ENCODE measurements around the gene FEN1.

DNA sequence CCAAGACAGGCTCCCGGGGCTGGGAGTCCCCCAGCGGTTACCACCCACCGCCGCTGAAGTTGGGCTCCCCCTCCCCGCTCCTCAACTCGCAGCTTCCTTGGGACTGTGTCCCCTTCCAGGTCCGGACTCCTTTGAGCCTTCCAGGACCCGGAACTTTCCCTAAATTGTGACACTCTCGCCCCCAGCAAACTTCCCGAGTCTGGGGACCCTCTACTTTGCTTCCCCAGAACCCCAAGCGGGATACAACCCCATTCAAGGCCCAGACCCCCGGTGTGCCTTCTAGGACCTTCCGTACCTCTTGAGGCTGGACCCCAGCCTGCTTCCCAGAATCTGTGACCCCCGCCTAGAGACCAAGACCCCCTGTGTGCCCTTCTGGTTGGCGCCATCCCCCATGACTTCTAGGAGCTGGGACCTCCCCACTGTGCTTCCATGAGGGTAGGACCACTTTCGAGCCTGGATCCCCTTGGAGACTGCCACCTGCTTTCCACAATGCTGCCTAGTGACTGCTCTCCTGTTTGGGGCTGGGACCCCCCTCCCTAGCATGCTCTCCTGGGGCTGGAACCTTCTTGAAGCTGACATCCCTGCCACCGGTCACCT is 39.7 kb upstream of the FEN1 start:
- TF ChIP-seq, protein P1, sequence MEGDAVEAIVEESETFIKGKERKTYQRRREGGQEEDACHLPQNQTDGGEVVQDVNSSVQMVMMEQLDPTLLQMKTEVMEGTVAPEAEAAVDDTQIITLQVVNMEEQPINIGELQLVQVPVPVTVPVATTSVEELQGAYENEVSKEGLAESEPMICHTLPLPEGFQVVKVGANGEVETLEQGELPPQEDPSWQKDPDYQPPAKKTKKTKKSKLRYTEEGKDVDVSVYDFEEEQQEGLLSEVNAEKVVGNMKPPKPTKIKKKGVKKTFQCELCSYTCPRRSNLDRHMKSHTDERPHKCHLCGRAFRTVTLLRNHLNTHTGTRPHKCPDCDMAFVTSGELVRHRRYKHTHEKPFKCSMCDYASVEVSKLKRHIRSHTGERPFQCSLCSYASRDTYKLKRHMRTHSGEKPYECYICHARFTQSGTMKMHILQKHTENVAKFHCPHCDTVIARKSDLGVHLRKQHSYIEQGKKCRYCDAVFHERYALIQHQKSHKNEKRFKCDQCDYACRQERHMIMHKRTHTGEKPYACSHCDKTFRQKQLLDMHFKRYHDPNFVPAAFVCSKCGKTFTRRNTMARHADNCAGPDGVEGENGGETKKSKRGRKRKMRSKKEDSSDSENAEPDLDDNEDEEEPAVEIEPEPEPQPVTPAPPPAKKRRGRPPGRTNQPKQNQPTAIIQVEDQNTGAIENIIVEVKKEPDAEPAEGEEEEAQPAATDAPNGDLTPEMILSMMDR (IDR thresholded peaks at IDR 0.05), result no peak
- TF ChIP-seq EZH2phosphoT487 (IDR thresholded peaks at IDR 0.05) (no peak), EZH2 (IDR thresholded peaks at IDR 0.05) (peak; percentile 12)

All from neural progenitor cell (in vitro differentiated cells).